ENCODE data around the gene CENPT. TPM values are rescaled to one million over a fixed set of nuclear protein-coding genes. Genes with fewer than 3 reads are reported as not detected.

Gene CENPT
- total and polyA plus RNA-seq, 2 of the 13 experiments (the other 11 are each of a cell fraction or from before 2014, with no cell fraction given): 40.9 to 43.3 TPM

DNA sequence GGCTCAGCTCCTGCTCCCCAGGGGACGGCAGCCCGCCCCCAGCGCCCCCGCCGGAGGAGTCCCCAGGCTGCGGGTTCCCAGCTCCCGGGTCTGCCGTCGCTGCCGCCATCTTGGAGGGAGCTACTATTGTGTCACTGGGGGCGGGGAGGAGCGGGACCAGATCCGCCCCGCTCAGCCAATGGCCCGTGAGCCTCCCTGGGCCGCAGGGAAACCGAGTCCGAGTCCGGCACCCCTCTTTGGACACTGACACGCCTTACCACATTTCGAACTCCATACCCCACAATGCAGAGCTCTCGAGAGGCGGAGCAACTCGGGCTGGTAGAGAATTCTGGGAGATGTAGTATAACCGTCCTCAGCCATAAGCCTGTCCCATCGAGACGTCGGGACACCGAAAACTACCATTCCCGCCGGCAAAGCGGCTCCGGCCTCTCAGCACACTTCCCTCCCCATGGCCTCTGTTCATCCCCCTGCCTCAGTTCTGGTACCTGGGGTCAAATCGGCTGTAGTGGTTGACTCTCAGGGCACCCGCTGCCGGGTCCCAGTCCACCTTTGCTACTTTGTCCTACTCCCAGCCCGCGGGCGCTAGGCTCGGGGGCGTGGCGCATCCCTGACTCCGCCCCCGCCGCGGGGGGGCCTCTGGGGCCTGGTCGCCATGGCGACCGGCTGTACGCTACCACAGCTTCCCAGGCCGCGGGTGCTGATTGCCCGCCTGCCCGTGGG, 40.9 kb downstream of the CENPT start, which contains the start of the genes RANBP10 and TSNAXIP1 (continued):
- TF ChIP-seq, protein P1, sequence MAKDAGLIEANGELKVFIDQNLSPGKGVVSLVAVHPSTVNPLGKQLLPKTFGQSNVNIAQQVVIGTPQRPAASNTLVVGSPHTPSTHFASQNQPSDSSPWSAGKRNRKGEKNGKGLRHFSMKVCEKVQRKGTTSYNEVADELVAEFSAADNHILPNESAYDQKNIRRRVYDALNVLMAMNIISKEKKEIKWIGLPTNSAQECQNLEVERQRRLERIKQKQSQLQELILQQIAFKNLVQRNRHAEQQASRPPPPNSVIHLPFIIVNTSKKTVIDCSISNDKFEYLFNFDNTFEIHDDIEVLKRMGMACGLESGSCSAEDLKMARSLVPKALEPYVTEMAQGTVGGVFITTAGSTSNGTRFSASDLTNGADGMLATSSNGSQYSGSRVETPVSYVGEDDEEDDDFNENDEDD (CRISPR knock-in tag; IDR thresholded peaks at IDR 0.05; ENCODE audit: borderline replicate concordance): 0 out of 2 replicates have a peak, but pooled peaks have one; percentile 19
- TF ChIP-seq ZNF225 (CRISPR knock-in tag; IDR thresholded peaks at IDR 0.05) (peak; percentile 9; the same call in 1 of the 2 replicates), SP2 (CRISPR knock-in tag; IDR thresholded peaks at IDR 0.05) (peak; percentile 81), HNRNPLL (IDR thresholded peaks at IDR 0.05; ENCODE audit: low read depth, low read length, poor library complexity, severe bottlenecking) (peak; percentile 8), FIP1L1 (IDR thresholded peaks at IDR 0.05; ENCODE audit: borderline replicate concordance, insufficient read depth, low read depth, low read length) (no peak), PAWR (CRISPR knock-in tag; IDR thresholded peaks at IDR 0.05; ENCODE audit: borderline replicate concordance) (no peak), CEBPZ (IDR thresholded peaks at IDR 0.05; ENCODE audit: low read length) (no peak), ZNF510 (CRISPR knock-in tag; IDR thresholded peaks at IDR 0.05; ENCODE audit: low read depth) (peak; percentile 37; the same call in 1 of the 2 replicates), ZNF543 (CRISPR knock-in tag; IDR thresholded peaks at IDR 0.05) (no peak), AGO1 (IDR thresholded peaks at IDR 0.05; ENCODE audit: low read depth, low read length, poor library complexity, severe bottlenecking) (no peak), E2F5 (CRISPR knock-in tag; conservative IDR thresholded peaks at IDR 0.05) (peak; percentile 39; the same call in 1 of the 2 replicates), ZBTB39 (CRISPR knock-in tag; IDR thresholded peaks at IDR 0.05) (peak; percentile 16; the same call in 1 of the 2 replicates), ZNF749 (CRISPR knock-in tag; IDR thresholded peaks at IDR 0.05; ENCODE audit: borderline replicate concordance) (no peak), ZMYM3 (CRISPR knock-in tag; IDR thresholded peaks at IDR 0.05) (0 out of 2 replicates have a peak, but pooled peaks have one; percentile 15)
- TF ChIP-seq, protein P2, sequence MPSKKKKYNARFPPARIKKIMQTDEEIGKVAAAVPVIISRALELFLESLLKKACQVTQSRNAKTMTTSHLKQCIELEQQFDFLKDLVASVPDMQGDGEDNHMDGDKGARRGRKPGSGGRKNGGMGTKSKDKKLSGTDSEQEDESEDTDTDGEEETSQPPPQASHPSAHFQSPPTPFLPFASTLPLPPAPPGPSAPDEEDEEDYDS (CRISPR knock-in tag; IDR thresholded peaks at IDR 0.05): peak; percentile 98
- TF ChIP-seq, protein P3, sequence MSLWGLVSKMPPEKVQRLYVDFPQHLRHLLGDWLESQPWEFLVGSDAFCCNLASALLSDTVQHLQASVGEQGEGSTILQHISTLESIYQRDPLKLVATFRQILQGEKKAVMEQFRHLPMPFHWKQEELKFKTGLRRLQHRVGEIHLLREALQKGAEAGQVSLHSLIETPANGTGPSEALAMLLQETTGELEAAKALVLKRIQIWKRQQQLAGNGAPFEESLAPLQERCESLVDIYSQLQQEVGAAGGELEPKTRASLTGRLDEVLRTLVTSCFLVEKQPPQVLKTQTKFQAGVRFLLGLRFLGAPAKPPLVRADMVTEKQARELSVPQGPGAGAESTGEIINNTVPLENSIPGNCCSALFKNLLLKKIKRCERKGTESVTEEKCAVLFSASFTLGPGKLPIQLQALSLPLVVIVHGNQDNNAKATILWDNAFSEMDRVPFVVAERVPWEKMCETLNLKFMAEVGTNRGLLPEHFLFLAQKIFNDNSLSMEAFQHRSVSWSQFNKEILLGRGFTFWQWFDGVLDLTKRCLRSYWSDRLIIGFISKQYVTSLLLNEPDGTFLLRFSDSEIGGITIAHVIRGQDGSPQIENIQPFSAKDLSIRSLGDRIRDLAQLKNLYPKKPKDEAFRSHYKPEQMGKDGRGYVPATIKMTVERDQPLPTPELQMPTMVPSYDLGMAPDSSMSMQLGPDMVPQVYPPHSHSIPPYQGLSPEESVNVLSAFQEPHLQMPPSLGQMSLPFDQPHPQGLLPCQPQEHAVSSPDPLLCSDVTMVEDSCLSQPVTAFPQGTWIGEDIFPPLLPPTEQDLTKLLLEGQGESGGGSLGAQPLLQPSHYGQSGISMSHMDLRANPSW (CRISPR knock-in tag; IDR thresholded peaks at IDR 0.05; ENCODE audit: borderline replicate concordance): 0 out of 2 replicates have a peak, but pooled peaks have one; percentile 71
